Sigmoid colon (tissue), 4 donors: Measurements from ENCODE around the gene DNASE2B.

Experiments used
- EP300 ChIP-seq, 4 donors: sonication (generic); formaldehyde crosslinking; IDR thresholded peaks; one replicate each; pipeline ENCODE4 v1.6.1; 2017; ENCODE audit warnings: antibody characterized with exemption in 4 of 4
- POLR2A ChIP-seq, 2 donors: fragments of 450-650 bp; IDR thresholded peaks; one replicate each; pipeline ENCODE4 v1.6.1; 2016; ENCODE audit warnings: antibody characterized with exemption in 2 of 2, mild to moderate bottlenecking in 2 of 2, moderate library complexity in 2 of 2
- TF ChIP-seq, protein P1 (sequence below), 4 experiments: fragments of 450-650 bp in 3 of 4; fragments of 200-600 bp in 1 of 4; IDR thresholded peaks; one replicate each; pipeline ENCODE4 v1.5.1; 2016 to 2019; ENCODE audit warnings: antibody characterized with exemption in 4 of 4, mild to moderate bottlenecking in 3 of 4, moderate library complexity in 2 of 4

DNA sequence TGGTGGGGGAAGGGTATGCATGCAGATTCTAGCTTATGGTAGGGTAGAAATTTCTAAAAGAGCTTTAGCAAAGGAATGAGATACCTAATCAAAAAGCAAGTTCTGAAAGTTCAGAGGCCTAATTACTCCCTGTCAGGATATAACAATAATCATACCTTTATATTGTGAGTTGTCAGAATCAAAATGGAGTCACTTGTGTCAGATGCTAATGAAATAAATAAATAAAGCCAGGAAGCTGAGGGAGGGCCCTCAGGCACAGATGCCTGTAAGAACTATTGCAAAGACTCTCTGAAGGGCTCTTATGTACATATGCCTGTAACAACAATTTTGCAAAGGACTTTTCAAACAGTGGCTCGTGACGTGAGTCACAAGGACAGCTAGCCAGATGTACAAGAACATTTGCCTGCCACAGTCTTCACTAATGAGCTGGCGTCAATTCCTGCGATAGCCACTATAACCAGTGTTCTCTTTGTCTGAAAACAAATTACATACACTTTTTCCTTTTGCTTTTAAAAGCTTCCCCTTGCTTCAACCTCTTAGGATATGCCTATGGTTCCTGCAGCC lies 27.4 kb upstream of the DNASE2B start:
- no peak for TF ChIP-seq POLR2A (IDR thresholded peaks at IDR 0.05)
- TF ChIP-seq, protein P1, sequence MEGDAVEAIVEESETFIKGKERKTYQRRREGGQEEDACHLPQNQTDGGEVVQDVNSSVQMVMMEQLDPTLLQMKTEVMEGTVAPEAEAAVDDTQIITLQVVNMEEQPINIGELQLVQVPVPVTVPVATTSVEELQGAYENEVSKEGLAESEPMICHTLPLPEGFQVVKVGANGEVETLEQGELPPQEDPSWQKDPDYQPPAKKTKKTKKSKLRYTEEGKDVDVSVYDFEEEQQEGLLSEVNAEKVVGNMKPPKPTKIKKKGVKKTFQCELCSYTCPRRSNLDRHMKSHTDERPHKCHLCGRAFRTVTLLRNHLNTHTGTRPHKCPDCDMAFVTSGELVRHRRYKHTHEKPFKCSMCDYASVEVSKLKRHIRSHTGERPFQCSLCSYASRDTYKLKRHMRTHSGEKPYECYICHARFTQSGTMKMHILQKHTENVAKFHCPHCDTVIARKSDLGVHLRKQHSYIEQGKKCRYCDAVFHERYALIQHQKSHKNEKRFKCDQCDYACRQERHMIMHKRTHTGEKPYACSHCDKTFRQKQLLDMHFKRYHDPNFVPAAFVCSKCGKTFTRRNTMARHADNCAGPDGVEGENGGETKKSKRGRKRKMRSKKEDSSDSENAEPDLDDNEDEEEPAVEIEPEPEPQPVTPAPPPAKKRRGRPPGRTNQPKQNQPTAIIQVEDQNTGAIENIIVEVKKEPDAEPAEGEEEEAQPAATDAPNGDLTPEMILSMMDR (IDR thresholded peaks at IDR 0.05), result no peak
- TF ChIP-seq EP300 (IDR thresholded peaks at IDR 0.05), result no peak
